Tibial nerve (tissue), 4 donors: Measurements from ENCODE around the gene ARHGAP15. TPM values are rescaled to one million over a fixed set of nuclear protein-coding genes. Genes with fewer than 3 reads are reported as not detected.

Experiments used
- DNase-seq, 2 donors: peaks; one replicate each; pipeline ENCODE4 v3.0.0-alpha.2; 2019; ENCODE audit warnings: low spot score in 2 of 2
- H3K27ac ChIP-seq, 4 donors: fragments of 200-600 bp; sonication (generic) in 3 of 4; one replicate each; pipeline ENCODE4 v1.5.1; 2017 to 2019; ENCODE audit warnings: mild to moderate bottlenecking in 1 of 4
- H3K27me3 ChIP-seq, 2 donors: fragments of 200-600 bp; sonication (generic) in 1 of 2; one replicate each; pipeline versions ENCODE4 v1.5.1 to v1.6.0; 2017 to 2019
- H3K36me3 ChIP-seq, 3 donors: fragments of 200-600 bp; sonication (generic); one replicate each; pipeline ENCODE4 v1.5.1; 2018 to 2019
- H3K4me1 ChIP-seq, 4 donors: fragments of 200-600 bp; sonication (generic) in 3 of 4; one replicate each; pipeline ENCODE4 v1.5.1; 2017 to 2019
- H3K4me3 ChIP-seq, 4 donors: fragments of 200-600 bp; sonication (generic) in 3 of 4; one replicate each; pipeline ENCODE4 v1.5.1; 2017 to 2019; ENCODE audit warnings: mild to moderate bottlenecking in 1 of 4, moderate library complexity in 1 of 4
- H3K9me3 ChIP-seq, 4 donors: fragments of 200-600 bp; sonication (generic) in 3 of 4; one replicate each; pipeline ENCODE4 v1.5.1; 2017 to 2019
- CTCF ChIP-seq, 5 experiments: fragments of 200-600 bp in 3 of 5; fragments of 450-650 bp in 2 of 5; sonication (generic) in 3 of 5; IDR thresholded peaks; one replicate each; pipeline ENCODE4 v1.5.1; 2016 to 2019; ENCODE audit warnings: antibody characterized with exemption in 5 of 5, mild to moderate bottlenecking in 3 of 5, moderate library complexity in 2 of 5
- EP300 ChIP-seq, 2 donors: sonication (generic); formaldehyde crosslinking; IDR thresholded peaks; one replicate each; pipeline ENCODE4 v1.6.1; 2017; ENCODE audit warnings: antibody characterized with exemption in 2 of 2, mild to moderate bottlenecking in 1 of 2
- POLR2A ChIP-seq, 2 donors: fragments of 450-650 bp; IDR thresholded peaks; one replicate each; pipeline ENCODE4 v1.6.1; 2017; ENCODE audit warnings: antibody characterized with exemption in 2 of 2, mild to moderate bottlenecking in 2 of 2, moderate library complexity in 2 of 2
- WGBS, 2 donors: methylation state at CpG; one replicate each; pipeline ENCODE4 v1.1.5; 2018; 5-methylcytosine and 5-hydroxymethylcytosine counted together
- total RNA-seq, 4 donors: library from RNA; depleted of rRNA; stranded (reverse); fragments of >200 nt; gene quantifications; one replicate each; pipeline ENCODE4 v1.1.0, GENCODE V29; 2016

ARHGAP15 gene
- total RNA-seq, 4 donors from 2014 or later: 22.6 to 47.4 (median 35.9) TPM

GRCh38 chr2:143355870-143356269 is 226.7 kb downstream of the ARHGAP15 start:
- H3K27ac ChIP-seq: no peak overlapping the region
- WGBS, 2 donors: 73 to 80% methylated on average over 6 of the region's 6 CpGs
- no peaks in the 10 kb centered on the region for H3K4me1 ChIP-seq
- no peaks in the 10 kb centered on the region for H3K27me3 ChIP-seq
- no peaks in the 10 kb centered on the region for H3K36me3 ChIP-seq
- no peaks in the 10 kb centered on the region for H3K9me3 ChIP-seq
- no peak for TF ChIP-seq POLR2A (IDR thresholded peaks at IDR 0.05)
- TF ChIP-seq EP300 (IDR thresholded peaks at IDR 0.05): no peak
- TF ChIP-seq CTCF (IDR thresholded peaks at IDR 0.05): no peak
- H3K4me3 ChIP-seq: no peak overlapping the region
- DNase-seq: no peak

GRCh38 chr2:143356336-143356735 is 227.1 kb downstream of the ARHGAP15 start:
- Histone ChIP-seq H3K9me3 (no peaks in the 10 kb centered on the region), H3K27me3 (no peaks in the 10 kb centered on the region), H3K36me3 (no peaks in the 10 kb centered on the region), H3K27ac (no peak overlapping the region), H3K4me1 (no peaks in the 10 kb centered on the region), H3K4me3 (no peak overlapping the region)
- 90% methylated on average over 3 of the region's 3 CpGs for WGBS, 2 donors
- TF ChIP-seq CTCF (IDR thresholded peaks at IDR 0.05) (no peak), POLR2A (IDR thresholded peaks at IDR 0.05) (no peak), EP300 (IDR thresholded peaks at IDR 0.05) (no peak)
- DNase-seq: no peak

GRCh38 chr2:143356736-143357446 is 227.7 kb downstream of the ARHGAP15 start:
- TF ChIP-seq EP300 (IDR thresholded peaks at IDR 0.05) (no peak), POLR2A (IDR thresholded peaks at IDR 0.05) (no peak), CTCF (IDR thresholded peaks at IDR 0.05) (no peak)
- Histone ChIP-seq H3K4me3 (no peak overlapping the region), H3K27me3 (no peaks in the 10 kb centered on the region), H3K27ac (no peak overlapping the region), H3K9me3 (no peaks in the 10 kb centered on the region), H3K36me3 (no peaks in the 10 kb centered on the region), H3K4me1 (no peaks in the 10 kb centered on the region)
- 85 to 88% methylated on average over 6 of the region's 6 CpGs for WGBS, 2 donors
- no peak for DNase-seq

GRCh38 chr2:143357966-143358365 is 228.7 kb downstream of the ARHGAP15 start:
- DNase-seq: no peak
- WGBS, 2 donors: 84 to 88% methylated on average over 2 of the region's 2 CpGs
- no peaks in the 10 kb centered on the region for H3K9me3 ChIP-seq

More at GRCh38 chr2:143357966-143358365, 228.7 kb downstream of the ARHGAP15 start:
- no peak overlapping the region for H3K4me3 ChIP-seq
- no peaks in the 10 kb centered on the region for H3K36me3 ChIP-seq
- no peak for TF ChIP-seq POLR2A (IDR thresholded peaks at IDR 0.05)
- no peak for TF ChIP-seq CTCF (IDR thresholded peaks at IDR 0.05)
- TF ChIP-seq EP300 (IDR thresholded peaks at IDR 0.05): no peak
- no peaks in the 10 kb centered on the region for H3K4me1 ChIP-seq
- H3K27ac ChIP-seq: no peak overlapping the region
- no peaks in the 10 kb centered on the region for H3K27me3 ChIP-seq
